Activated CD4-positive, alpha-beta memory T cell treated with anti-CD3 and anti-CD28 coated beads for 36 hours (primary cell): ENCODE results near the gene SOWAHA. TPM values are rescaled to one million over a fixed set of nuclear protein-coding genes. Genes with fewer than 3 reads are reported as not detected.

Experiments
- total RNA-seq, 2 experiments: library from RNA; stranded (reverse); gene quantifications; one replicate each; pipeline ENCODE4 v1.2.3, GENCODE V29; 2021

The SOWAHA gene
- total RNA-seq, 2 experiments from 2014 or later, result not detected

Other genes starting within 250 kb of the SOWAHA start
- 10 to 100 TPM; 13.0 to 14.9 TPM for gene IL13, start 155.1 kb upstream of the SOWAHA start, total RNA-seq
- 1 to 10 TPM; 6.4 to 6.8 TPM for gene IL4, start 139.3 kb upstream of the SOWAHA start, total RNA-seq
- 10 to 100 TPM; 12.1 to 16.1 TPM for gene KIF3A, start 75.8 kb upstream of the SOWAHA start, total RNA-seq
- 1 to 10 TPM; 2.7 to 4.2 TPM for gene CCNI2, start 65.9 kb upstream of the SOWAHA start, total RNA-seq
- 10 to 100 TPM; 31.1 to 32.8 TPM for gene SEPTIN8, start 36.1 kb upstream of the SOWAHA start, total RNA-seq
- gene SHROOM1, start 17.3 kb downstream of the SOWAHA start, total RNA-seq, result 1 to 10 TPM; 1.2 to 1.6 TPM
- gene GDF9, start 53.2 kb downstream of the SOWAHA start, total RNA-seq, result under 1 TPM; 0.43 to 0.73 TPM
- gene UQCRQ, start 53.3 kb downstream of the SOWAHA start, total RNA-seq, result 100 to 1,000 TPM; 540 to 565 TPM
- 1 to 10 TPM; 1.7 to 3.2 TPM for gene LEAP2, start 60.4 kb downstream of the SOWAHA start, total RNA-seq
- gene AFF4, start 150.3 kb downstream of the SOWAHA start, total RNA-seq, result 10 to 100 TPM; 21.9 to 22.1 TPM
- gene ZCCHC10, start 213.2 kb downstream of the SOWAHA start, total RNA-seq, result 10 to 100 TPM; 22.6 to 25.5 TPM
- 100 to 1,000 TPM; 221 to 236 TPM for gene HSPA4, start 238.7 kb downstream of the SOWAHA start, total RNA-seq